Stimulated activated CD8-positive, alpha-beta memory T cell treated with anti-CD3 and anti-CD28 coated beads, Interleukin-12 subunit alpha, Interleukin-12 subunit beta, amount 100 ng/mL, for 24 hours (primary cell): Measurements from ENCODE around the gene BARX1.
"Not testable (repeated sequence)": the region's sequence is repeated elsewhere in the genome, so short reads cannot be mapped to it uniquely, and the experiment has no call there.

ENCODE experiments used
- DNase-seq: peaks from one replicate; pipeline ENCODE4 v3.0.0-alpha.2; 2020; ENCODE audit errors: extremely low read depth

BARX1 gene

GRCh38 chr9:93965830-93966577 lies 10.8 kb upstream of the BARX1 start:
- no peak for DNase-seq

- DNase-seq: no peak
Measured at GRCh38 chr9:93964685-93965084, 9.5 kb upstream of the BARX1 start.

- DNase-seq: no peak
Measured at GRCh38 chr9:93963969-93964368, 8.8 kb upstream of the BARX1 start.

GRCh38 chr9:93963489-93963888 lies 8.3 kb upstream of the BARX1 start:
- not testable (repeated sequence) for DNase-seq

- DNase-seq: peak; percentile 54
Measured at GRCh38 chr9:93962561-93963440, 7.6 kb upstream of the BARX1 start.

- DNase-seq: no peak
Measured at GRCh38 chr9:93962017-93962416, 6.9 kb upstream of the BARX1 start.

GRCh38 chr9:93960971-93961841 lies 6.1 kb upstream of the BARX1 start:
- no peak for DNase-seq

GRCh38 chr9:93960221-93960970 lies 5.2 kb upstream of the BARX1 start:
- DNase-seq: no peak

- no peak for DNase-seq
Measured at GRCh38 chr9:93959739-93960154, 4.6 kb upstream of the BARX1 start.

GRCh38 chr9:93958819-93959682 lies 3.9 kb upstream of the BARX1 start:
- DNase-seq: no peak

GRCh38 chr9:93958121-93958818 lies 3.1 kb upstream of the BARX1 start:
- no peak for DNase-seq

- no peak for DNase-seq
Measured at GRCh38 chr9:93955981-93956784, 1.0 kb upstream of the BARX1 start.

- no peak for DNase-seq
Measured at GRCh38 chr9:93954434-93955061, 607 bp downstream of the BARX1 start.

GRCh38 chr9:93953496-93954433 lies 1.4 kb downstream of the BARX1 start:
- no peak for DNase-seq

- no peak for DNase-seq
Measured at GRCh38 chr9:93952784-93953495, 2.2 kb downstream of the BARX1 start.

GRCh38 chr9:93952119-93952783 lies 2.9 kb downstream of the BARX1 start:
- DNase-seq: no peak
